NCI-H2029 treated with DMSO at 0.1 percent for 48 hours (cell line): ENCODE measurements around the gene AHCY.
"Not testable (repeated sequence)": the region's sequence is repeated elsewhere in the genome, so short reads cannot be mapped to it uniquely, and the experiment has no call there.

Experiments used
- DNase-seq: peaks from one replicate; lab custom pipeline; 2025; lab: John Stamatoyannopoulos, UW

The AHCY gene

DNA sequence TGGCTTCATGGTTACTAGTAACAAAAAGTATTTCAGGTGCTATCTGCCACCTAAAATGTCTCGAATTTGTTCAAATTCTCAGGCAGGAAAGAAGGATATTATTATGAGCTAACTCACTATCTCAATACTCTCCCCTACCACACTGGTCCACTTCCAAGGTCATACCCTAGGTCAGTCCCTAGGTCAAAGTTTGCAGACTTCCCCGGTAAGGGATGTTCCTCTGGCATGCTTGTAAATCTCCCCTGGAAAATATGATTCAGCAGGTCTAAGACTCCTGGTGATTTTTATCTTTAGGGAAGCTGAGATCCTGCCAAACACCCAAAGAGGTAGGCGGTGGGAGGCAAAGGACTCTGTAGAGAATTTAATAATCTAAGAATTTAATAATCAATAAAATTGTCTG lies 6.7 kb downstream of the AHCY start:
- no peak for DNase-seq

GRCh38 chr20:34295284-34295683 lies 7.9 kb downstream of the AHCY start:
- no peak for DNase-seq

- DNase-seq, result no peak
Measured at GRCh38 chr20:34294563-34294962, 8.6 kb downstream of the AHCY start.

DNA sequence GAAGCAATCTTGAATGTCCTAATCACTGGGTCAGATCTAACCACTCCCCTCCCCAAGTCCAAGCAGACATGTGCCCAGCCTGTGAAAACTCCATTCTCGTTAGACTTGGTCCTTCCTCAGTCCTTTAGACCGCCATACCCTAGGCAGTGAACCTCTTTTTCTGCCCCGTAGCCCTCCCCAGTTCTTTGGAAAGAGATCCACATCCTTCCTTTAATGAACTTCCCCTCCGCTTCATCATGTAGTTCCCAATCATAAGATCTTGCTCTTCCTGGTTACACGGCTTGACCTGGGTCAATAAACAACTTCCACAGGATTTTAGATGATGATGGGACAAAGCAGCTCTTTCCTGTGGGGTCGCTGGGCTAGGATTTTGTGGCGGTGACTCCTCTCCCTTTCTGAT lies 9.6 kb downstream of the AHCY start:
- DNase-seq, result no peak

DNA sequence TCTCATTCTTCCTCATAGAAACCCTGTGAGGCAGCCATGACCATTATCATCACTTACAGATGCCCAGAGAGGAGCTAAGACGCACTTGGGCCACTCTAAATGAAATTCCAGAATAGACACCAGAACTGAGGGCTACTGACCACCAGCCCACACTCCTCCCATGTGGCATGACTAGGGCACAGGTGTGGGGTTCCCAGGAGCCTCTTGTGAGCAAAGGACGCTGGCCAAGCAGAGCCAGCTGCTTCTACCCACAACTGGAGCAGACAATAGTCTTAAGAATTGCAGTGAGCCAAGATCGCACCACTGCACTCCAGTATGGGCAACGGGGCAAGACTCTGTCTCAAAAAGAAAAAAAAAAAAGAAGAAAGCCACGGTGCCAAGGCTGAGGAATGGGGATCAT lies 10.0 kb downstream of the AHCY start:
- no peak for DNase-seq

GRCh38 chr20:34292496-34292895 lies 10.7 kb downstream of the AHCY start:
- no peak for DNase-seq

- no peak for DNase-seq
Measured at GRCh38 chr20:34290471-34290870, 12.7 kb downstream of the AHCY start.

DNA sequence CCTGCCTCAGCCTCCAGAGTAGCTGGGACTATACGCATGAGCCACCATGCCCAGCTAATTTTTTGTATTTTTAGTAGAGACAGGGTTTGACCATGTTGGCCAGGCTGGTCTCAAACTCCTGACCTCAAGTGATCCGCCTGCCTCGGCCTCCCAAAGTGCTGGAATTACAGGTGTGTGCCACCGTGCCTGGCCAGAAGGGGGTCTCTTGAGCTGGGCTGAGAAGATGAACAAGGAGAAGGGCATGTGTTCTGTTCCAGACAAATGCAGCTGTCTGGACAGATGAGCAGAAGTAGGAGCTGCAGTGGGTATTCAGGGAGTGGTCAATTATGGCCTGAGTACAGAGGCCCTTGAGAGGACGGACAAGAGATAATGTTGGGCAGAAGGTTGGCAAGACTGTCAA lies 15.7 kb downstream of the AHCY start:
- not testable (repeated sequence) for DNase-seq

GRCh38 chr20:34285450-34285849 lies 17.7 kb downstream of the AHCY start:
- DNase-seq, result no peak

- no peak for DNase-seq
Measured at GRCh38 chr20:34283844-34284243, 19.3 kb downstream of the AHCY start.

DNA sequence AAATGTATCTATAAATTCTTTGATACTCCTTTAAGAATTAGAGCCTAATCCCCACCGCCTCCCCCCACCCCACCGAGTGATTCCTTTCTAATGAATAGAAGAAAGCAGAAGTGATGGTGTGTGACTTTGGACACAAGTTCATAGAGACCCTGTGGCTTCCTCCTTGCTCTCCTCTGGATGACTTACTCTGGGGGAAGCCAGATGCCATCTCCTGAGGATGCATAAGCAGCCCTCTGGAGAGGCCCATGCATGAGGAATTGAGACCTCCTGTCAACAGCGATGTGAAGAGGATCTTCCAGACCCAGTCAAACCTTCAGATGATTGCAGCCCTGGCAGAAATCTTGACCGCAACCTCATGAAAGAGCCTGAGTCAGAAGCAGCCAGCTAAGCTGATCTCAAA lies 21.1 kb downstream of the AHCY start:
- no peak for DNase-seq

GRCh38 chr20:34281177-34281576 lies 22.0 kb downstream of the AHCY start:
- DNase-seq, result no peak

DNA sequence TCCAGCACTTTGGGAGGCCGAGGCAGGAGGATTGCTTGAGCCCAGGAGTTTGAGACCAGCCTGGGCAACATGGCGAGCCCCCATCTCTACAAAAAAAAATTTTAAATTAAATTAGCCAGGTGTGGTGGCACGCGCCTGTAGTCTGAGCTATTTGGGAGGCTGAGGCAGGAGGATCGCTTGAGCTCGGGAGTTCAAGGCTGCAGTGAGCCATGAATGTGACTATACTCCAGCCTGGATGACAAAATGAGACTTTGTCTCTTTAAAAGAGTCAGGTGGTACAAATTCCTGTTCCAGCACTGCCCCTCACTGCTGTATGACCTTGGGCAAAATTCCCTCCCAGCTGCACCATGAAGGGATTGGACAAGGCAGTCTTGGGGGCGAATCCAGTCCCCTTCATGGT lies 28.5 kb downstream of the AHCY start:
- no peak for DNase-seq

DNA sequence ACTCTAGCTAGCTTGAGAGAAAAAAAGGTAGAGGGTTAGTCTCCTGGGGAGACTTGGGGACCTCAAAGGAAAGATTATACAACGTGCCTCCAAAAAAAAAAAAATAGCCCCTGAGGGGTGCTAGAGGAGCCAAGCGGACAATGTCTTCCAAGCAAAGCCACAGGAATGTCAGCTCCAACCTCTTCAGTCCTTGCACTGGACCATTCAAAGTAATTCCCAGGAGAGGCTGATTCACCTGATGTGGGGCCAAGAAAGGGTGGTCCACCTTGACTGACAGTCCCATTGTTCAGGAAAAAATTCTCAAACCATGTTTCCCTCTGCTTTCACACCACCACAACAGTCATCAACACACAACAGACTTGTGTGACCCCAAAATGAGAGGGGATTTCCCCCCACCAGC lies 31.2 kb downstream of the AHCY start:
- DNase-seq, result no peak

DNA sequence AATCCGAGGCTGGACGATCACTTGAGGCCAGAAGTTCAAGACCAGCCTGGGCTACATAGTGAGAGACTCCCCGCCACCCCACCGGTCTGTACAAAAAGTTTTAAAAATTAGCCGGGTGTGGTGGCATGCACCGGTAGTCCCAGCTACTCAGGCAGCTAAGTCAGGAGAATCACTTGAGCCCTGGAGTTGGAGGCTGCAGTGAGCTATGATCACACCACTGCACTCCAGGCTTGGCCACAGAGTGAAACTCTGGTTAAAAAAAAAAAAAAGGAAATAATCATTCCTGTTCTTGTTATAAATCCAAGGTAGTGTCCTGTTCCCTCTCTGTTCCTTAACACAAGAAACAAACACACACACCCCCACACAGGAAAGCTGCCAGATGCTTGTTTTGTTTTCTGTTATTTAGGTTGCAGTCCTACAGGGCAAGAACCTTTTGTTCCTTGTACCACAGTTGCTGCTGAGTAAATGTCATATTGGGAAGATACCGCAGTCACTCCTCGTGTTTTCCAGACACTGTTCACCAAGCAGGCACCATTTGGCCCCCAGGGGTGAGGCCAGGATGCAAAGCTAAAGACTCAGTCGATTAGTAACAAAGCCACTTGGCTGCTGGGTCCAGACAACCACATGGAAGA lies 33.0 kb downstream of the AHCY start:
- no peak for DNase-seq

DNA sequence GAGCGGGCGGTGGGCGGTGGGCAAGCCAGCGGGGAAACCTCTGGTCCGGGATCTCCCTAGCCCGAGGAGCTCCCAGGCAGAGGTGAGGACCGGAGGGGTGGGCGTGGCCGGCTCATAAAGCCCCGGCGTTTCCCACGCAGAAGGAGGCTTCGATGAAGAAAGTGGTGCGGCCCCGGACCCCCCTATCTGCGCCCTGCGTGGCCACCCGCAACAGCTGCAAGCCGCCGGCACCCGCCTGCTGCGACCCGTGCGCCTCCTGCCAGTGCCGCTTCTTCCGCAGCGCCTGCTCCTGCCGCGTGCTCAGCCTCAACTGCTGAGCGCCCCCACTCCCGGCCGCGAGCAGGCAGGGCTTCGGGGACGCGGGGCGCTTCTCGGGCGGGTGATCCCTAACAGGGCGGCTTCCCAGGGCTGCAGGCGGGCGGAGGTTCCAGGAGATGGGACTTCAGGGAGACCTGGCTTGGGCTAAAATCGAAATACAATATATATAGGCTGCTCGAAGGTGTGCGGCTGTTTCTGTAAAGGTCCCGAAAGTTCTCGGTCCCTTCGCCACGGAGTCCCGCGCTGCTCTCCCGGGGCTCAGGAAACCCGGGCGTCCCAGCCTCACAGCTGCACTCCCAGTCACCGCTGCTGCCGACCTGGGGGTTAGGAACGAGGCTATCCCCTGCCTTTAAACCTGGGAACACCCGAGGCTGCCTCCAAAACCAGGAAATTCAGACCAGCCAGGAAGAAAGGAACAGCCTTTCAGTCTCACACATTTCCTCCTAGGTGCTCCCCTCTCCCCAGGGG lies 34.1 kb downstream of the AHCY start:
- no peak for DNase-seq

- no peak for DNase-seq
Measured at GRCh38 chr20:34268145-34268544, 35.0 kb downstream of the AHCY start.

GRCh38 chr20:34264141-34264540 lies 39.0 kb downstream of the AHCY start:
- DNase-seq, result no peak

GRCh38 chr20:34263468-34263867 lies 39.7 kb downstream of the AHCY start:
- not testable (repeated sequence) for DNase-seq

DNA sequence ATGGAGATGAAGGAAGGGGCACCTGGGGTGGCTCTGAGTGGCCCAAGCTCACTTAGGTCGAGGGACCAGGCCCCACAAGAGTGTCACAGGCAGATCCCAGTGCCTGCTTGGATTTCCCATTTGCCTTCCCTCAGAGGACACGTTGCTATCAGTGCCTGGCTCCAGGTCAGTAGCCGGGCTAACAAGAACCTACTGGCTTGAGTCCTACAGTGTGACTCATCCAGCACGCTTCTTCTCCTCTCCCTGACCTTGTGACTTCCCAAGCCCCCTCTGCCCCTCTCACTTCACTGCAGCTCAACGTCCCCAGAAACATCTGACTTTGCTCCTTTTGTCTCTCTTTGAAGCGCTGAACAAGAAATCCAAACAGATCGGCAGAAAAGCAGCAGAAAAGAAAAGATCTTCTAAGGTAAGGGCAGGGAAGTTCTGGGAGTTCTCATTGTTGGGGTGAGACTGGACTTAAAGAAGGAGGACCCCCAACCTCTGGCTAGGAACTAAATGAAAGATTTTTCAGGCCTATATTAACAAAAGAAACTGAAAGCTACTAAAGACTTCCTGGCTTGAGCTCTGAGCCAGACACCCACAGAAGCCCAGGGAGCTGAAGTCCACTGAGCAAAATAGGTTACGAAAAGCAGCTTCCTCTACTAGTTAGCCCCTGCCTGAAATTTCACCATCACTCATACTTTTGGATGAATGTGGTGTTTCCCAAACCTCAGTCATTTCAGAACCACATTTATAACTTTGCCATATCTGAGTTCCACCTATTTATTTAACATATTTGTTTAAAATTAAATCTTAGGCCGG lies 40.5 kb downstream of the AHCY start:
- DNase-seq, result no peak

DNA sequence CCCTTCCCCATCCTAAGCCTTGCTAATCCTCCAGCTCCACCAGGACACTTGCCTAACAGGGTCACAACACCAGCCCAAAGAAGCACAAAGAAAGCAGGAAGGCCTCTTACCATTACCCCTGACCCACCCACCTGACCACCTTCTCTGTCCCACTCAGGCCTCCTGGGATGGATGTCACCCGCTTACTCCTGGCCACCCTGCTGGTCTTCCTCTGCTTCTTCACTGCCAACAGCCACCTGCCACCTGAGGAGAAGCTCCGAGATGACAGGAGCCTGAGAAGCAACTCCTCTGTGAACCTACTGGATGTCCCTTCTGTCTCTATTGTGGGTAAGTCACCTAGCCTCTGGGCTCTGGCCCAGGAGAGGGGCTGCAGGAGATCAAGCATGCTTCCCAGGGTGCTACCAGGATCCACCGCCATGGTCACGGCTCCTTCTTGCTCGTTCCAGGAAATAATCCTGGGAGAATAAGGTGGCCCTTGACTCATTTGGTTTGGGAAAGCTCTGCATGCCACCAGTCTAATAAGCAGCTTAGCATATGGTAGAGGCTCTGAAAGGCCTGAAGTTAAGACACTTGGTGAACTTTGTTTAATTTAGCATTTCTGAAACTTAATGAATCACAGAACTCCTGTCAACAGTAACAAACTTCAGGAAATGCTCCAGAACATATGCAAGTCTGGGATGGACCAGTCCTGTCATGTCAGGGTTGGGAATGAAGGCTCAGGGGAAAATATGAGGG lies 42.8 kb downstream of the AHCY start:
- DNase-seq, result no peak

DNA sequence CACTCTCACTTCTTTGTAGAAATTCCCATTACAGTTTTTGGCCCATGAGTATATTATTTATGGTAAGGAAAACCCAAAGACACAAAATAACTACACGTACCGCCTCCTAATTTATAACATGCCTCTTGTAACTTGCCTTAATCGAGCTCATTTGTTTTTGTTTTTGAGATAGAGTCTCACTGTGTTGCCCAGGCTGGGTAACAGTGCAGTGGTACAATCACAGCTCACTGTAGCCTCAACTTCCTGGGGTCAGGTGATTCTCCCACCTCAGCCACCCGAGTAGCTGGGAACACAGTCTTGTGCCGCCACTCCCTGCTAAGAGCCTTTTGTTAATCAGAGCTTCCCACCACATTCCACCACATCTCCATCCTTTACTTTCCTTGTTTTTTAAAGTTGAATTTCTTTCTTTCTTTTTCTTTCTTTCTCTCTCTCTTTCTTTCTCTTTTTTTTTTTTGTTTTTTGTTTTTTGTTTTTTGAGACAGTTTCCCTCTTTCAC lies 46.5 kb downstream of the AHCY start:
- no peak for DNase-seq
